ENCODE data around the gene SIGLEC5.

Gene SIGLEC5

DNA sequence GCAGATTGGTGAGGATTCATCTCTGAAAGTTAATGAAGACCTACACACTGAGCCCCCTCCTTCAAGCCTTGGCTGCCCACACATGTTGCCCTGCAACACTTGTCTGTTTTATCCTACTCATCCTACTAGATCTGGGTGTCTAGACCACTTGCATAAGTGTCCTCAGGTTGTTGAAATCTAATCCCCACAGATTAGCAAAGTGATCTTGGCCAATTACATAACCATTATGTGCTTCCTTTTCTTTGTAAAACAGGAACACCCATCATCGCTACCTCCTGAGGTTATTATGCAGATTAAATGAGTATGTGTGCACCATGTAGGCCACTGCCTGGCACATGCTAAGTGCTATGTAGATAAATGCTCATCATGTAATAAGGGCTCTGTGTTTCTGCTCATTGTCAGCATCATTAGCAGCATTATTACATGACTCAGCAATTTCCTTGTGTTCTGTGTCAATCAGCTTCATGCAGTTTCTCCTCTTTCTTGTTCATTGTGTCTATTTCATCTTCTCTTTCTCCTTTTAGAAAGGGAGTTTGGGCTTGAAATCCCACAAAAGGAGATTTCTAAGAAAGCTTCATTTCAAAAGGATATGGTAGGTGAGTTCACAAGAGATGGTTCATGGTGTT lies 44.0 kb downstream of the SIGLEC5 start:
- peaks cover 69% of the 10 kb centered on the region for H3K36me3 Mint-ChIP-seq
- H3K4me3 Mint-ChIP-seq: no peak overlapping the region
- H3K27me3 Mint-ChIP-seq: no peaks in the 10 kb centered on the region
- no peak overlapping the region for H3K27ac Mint-ChIP-seq
- H3K4me1 Mint-ChIP-seq (ENCODE audit: low read depth): no peaks in the 10 kb centered on the region
- peaks cover 34% of the 10 kb centered on the region for H3K9me3 Mint-ChIP-seq (ENCODE audit: low read depth)

DNA sequence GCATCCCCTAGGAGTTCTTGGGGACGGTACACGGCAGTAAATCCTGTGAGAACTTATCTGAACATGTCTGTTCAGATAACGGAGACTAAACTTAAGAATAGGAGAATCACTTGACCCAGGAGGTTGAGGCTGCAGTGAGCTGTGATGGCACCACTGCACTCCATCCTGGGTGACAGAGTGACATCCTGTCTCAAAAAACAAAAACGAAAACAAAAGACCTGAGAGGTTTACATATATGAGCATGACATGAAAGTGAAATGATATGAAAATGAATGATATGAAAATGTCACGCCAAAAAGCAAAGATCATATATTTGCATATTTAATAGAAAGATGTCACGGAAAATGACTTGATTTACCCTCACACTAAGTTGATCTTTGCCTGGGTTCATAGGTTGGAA lies 53.4 kb downstream of the SIGLEC5 start:
- H3K36me3 Mint-ChIP-seq: peaks cover 35% of the 10 kb centered on the region
- no peaks in the 10 kb centered on the region for H3K27me3 Mint-ChIP-seq
- no peak overlapping the region for H3K4me3 Mint-ChIP-seq
- no peak overlapping the region for H3K27ac Mint-ChIP-seq
- H3K4me1 Mint-ChIP-seq (ENCODE audit: low read depth): peaks cover 22% of the 10 kb centered on the region
- no peaks in the 10 kb centered on the region for H3K9me3 Mint-ChIP-seq (ENCODE audit: low read depth)

DNA sequence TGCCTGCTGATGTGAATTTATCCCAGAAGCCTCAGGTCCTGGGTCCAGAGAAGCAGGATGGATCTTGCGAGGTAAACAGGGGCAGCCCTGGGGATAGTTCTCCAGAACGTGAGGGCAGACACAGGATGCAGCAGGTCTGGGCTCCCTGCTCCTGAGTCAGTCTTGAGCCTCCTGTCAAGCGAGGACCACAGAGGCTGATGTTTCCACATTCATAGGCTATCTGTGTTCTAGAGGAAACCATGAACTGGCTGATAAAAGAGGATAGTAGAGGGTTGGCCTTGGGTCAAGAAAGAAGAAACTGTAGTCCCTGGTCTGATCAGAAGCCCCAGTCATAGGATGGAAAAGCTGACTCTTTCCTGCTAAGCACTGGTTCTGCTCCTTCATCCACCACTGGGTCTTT lies 56.9 kb downstream of the SIGLEC5 start:
- H3K36me3 Mint-ChIP-seq: peaks cover 15% of the 10 kb centered on the region
- H3K4me3 Mint-ChIP-seq: no peak overlapping the region
- no peaks in the 10 kb centered on the region for H3K27me3 Mint-ChIP-seq
- H3K9me3 Mint-ChIP-seq (ENCODE audit: low read depth): no peaks in the 10 kb centered on the region
- peaks cover 33% of the 10 kb centered on the region for H3K4me1 Mint-ChIP-seq (ENCODE audit: low read depth)
- no peak overlapping the region for H3K27ac Mint-ChIP-seq

DNA sequence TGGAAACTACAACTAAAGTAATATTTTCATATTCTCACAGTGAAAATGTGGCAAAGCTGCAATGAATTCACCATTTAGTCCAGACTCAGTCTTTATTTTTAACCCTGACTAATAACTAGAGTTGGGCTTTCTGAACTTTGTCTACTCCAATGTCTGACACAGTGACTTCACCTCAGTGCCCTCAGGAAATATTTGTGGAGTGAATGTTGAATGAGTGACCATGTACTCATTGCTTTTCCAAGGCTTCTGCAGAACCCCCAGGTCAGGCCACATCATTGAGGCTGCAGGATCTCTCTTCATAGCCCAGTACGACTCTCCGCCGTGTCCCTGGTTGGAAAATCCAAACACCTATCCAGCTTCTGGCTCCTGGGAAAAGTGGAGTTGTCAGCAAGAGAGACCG lies 57.3 kb downstream of the SIGLEC5 start:
- Mint-ChIP-seq H3K27me3 (no peaks in the 10 kb centered on the region), H3K36me3 (peaks cover 15% of the 10 kb centered on the region), H3K27ac (no peak overlapping the region), H3K4me1 (ENCODE audit: low read depth) (peaks cover 33% of the 10 kb centered on the region), H3K9me3 (ENCODE audit: low read depth) (no peaks in the 10 kb centered on the region), H3K4me3 (peak overlapping the region; percentile 100)

DNA sequence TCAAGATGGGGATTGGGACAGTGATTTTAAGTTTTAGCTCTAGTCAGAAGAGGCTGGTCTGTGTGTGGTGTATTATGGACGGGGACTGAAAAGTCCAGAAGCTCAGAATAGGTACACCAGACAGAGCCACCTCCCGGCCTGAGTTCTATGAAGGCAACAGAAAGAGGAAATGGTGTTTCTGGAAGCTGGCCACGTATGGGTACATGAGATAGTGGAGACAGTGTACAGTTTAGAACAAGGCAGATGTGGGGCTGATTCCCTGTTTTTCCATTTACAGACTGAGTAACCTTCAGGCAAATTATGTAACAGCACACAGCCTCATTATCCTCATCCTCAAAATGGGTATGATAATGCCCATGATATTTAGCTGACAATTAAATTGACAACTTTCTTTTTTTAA lies 57.8 kb downstream of the SIGLEC5 start:
- H3K27me3 Mint-ChIP-seq: no peaks in the 10 kb centered on the region
- peak overlapping the region; percentile 100 for H3K4me3 Mint-ChIP-seq
- H3K9me3 Mint-ChIP-seq (ENCODE audit: low read depth): no peaks in the 10 kb centered on the region
- H3K4me1 Mint-ChIP-seq (ENCODE audit: low read depth): peaks cover 33% of the 10 kb centered on the region
- peaks cover 15% of the 10 kb centered on the region for H3K36me3 Mint-ChIP-seq
- H3K27ac Mint-ChIP-seq: no peak overlapping the region

DNA sequence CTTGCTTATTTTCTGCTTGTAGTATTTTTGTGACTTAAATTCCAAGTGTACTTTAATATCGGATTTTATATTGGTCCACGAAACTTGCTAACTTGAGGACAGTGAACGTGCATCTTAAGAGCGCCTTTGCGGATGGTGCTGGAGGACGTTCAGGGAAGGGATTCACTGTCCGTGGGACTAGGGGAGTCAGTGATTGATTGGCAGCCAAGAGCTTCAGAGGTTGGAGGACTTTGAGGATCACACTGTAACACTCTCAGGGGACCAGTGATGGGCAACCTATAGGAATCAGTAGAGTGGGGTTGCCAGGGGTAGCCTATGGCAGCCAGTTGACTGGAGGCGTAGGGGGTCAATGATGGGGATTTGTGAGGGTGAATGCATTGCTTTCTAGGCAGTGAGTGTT lies 58.6 kb downstream of the SIGLEC5 start:
- no peaks in the 10 kb centered on the region for H3K9me3 Mint-ChIP-seq (ENCODE audit: low read depth)
- H3K27me3 Mint-ChIP-seq: peaks cover 2% of the 10 kb centered on the region
- H3K36me3 Mint-ChIP-seq: peaks cover 7% of the 10 kb centered on the region
- peak overlapping the region; percentile 95 for H3K27ac Mint-ChIP-seq
- peak overlapping the region; percentile 100 for H3K4me3 Mint-ChIP-seq
- H3K4me1 Mint-ChIP-seq (ENCODE audit: low read depth): peaks cover 31% of the 10 kb centered on the region

DNA sequence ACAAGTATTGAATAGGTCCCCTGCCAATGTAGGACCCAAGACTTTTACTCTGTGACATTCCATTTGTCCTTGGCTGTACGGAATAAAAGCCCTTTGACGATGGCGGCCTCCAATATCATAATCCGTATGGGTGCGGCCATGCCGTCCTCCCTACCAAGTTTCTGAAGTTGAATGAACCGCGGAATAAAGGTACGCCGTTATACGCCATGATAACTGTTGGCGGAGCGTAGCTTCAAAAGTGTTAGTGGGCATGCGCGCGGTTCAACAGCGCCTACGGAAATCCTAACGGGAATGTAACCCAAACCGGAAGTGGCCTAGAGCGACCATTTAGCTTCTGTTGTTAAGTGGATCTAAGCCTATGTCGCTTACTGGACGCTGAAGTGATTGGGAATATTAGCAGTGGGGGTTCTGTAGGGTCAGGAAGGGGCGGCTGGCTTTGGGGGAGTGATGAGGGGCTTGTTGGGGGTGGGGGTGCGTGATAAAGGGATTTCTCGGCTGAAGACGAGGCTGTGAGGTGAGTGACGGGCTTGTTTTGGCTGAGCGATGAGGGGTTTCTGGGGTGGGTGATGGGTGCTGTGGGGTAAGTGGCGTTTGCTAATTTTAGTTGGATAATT lies 59.1 kb downstream of the SIGLEC5 start, which contains the start of gene ZNF175:
Gene ZNF175, plus strand, starts transcription at position 322 of the 614 bp plus-strand sequence. CDS start 2,047 bp downstream, outside the sequence.
- H3K4me3 Mint-ChIP-seq: peak within 1 kb of the TSS; percentile 100
- peaks cover 5% of the 10 kb centered on the region for H3K36me3 Mint-ChIP-seq
- peaks cover 29% of the 10 kb centered on the region for H3K4me1 Mint-ChIP-seq (ENCODE audit: low read depth)
- no peaks in the 10 kb centered on the region for H3K9me3 Mint-ChIP-seq (ENCODE audit: low read depth)
- H3K27ac Mint-ChIP-seq: peak within 1 kb of the TSS; percentile 95
- peaks cover 4% of the 10 kb centered on the region for H3K27me3 Mint-ChIP-seq

DNA sequence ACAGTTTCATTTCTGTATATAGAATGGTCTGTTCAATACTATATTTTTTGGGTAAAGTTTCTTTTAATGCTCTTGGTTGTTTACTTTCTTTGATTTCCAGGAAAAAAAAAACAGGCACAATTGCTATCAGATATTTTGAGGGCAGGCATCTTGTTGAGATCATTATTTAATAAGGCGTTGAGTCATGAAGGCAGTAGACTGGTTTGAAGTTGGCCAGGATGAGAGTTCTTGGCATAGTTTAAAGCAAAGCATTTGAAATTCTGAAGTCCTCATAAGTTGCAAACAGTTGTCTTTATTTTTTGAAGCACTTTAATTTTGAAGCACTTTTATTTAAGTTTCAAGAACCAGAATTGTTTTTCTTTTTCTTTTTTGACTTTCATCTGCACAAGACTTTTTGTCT lies 61.7 kb downstream of the SIGLEC5 start:
- peaks cover 5% of the 10 kb centered on the region for H3K36me3 Mint-ChIP-seq
- H3K27ac Mint-ChIP-seq: no peak overlapping the region
- H3K27me3 Mint-ChIP-seq: peaks cover 11% of the 10 kb centered on the region
- H3K9me3 Mint-ChIP-seq (ENCODE audit: low read depth): no peaks in the 10 kb centered on the region
- H3K4me1 Mint-ChIP-seq (ENCODE audit: low read depth): peaks cover 23% of the 10 kb centered on the region
- H3K4me3 Mint-ChIP-seq: no peak overlapping the region

DNA sequence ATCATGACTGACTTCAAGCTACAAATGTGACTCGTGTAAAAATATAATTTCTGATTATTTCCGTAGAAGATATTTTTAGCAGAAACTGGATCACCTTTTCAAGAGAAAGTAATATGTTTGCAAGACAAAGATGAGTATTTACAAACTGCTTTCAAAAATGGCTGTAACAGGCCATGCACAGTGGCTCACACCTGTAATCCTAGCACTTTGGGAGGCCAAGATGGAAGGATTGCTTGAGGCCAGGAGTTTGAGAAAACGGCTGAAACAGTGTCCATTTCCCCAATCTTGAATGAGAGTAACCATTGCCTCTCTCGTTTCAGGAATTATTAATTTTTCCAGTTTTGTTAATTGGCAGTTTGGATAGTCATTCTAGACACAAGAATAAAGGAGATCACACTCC lies 62.6 kb downstream of the SIGLEC5 start:
- H3K9me3 Mint-ChIP-seq (ENCODE audit: low read depth): no peaks in the 10 kb centered on the region
- peaks cover 19% of the 10 kb centered on the region for H3K4me1 Mint-ChIP-seq (ENCODE audit: low read depth)
- H3K27ac Mint-ChIP-seq: no peak overlapping the region
- no peak overlapping the region for H3K4me3 Mint-ChIP-seq
- H3K36me3 Mint-ChIP-seq: peaks cover 3% of the 10 kb centered on the region
- peaks cover 12% of the 10 kb centered on the region for H3K27me3 Mint-ChIP-seq

DNA sequence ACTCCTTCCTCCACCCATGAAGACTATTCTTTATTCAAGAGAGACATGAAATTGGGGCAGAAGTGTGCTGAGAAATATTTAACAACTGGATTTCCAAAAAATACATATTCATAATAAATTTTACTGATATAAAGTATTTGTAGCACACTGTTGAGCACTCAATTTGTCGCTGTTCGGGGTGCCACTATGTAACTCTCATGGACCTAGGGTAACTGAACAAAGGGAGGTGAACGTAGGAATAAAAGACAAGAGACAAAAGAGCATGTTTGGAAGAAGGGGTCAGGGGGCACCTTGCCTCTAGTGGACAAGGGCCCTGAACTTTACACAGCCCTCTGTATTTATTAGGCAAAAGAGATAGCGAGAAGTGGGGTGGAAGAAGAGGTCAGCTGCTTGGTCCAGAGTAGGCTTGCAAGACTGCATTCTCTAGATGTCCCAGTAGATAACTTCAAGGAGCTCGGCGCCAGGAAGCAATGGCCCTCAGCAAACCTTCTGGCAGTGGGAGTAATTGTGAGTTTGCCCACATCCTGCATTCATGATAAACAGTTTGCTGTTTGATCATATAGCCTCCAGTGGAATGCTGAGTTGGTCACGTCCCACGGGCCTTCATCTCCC lies 63.6 kb downstream of the SIGLEC5 start:
- no peak overlapping the region for H3K4me3 Mint-ChIP-seq
- H3K9me3 Mint-ChIP-seq (ENCODE audit: low read depth): no peaks in the 10 kb centered on the region
- H3K36me3 Mint-ChIP-seq: no peaks in the 10 kb centered on the region
- peaks cover 9% of the 10 kb centered on the region for H3K4me1 Mint-ChIP-seq (ENCODE audit: low read depth)
- H3K27ac Mint-ChIP-seq: no peak overlapping the region
- H3K27me3 Mint-ChIP-seq: peaks cover 15% of the 10 kb centered on the region

DNA sequence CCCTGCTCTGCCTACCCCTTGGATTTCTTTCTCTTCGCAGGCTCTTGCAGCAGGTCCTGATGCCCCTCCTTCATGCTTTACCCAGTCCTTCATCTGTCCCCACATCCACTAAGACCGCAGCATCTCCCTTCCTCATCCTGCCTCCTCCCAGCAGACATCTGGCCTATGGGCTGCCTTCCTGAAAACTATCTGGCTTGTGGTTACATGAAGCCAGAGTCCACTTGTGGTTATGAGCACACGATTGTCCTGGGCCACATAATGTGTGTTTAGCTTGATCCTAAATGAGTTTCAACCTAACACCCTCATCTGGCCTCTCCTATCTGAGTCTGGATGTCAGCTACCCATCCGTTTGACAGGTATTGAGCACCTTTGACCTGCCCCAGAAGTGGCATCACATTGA lies 64.6 kb downstream of the SIGLEC5 start:
- no peak overlapping the region for H3K4me3 Mint-ChIP-seq
- H3K9me3 Mint-ChIP-seq (ENCODE audit: low read depth): no peaks in the 10 kb centered on the region
- H3K27ac Mint-ChIP-seq: no peak overlapping the region
- no peaks in the 10 kb centered on the region for H3K36me3 Mint-ChIP-seq
- H3K4me1 Mint-ChIP-seq (ENCODE audit: low read depth): peaks cover 2% of the 10 kb centered on the region
- peaks cover 24% of the 10 kb centered on the region for H3K27me3 Mint-ChIP-seq

DNA sequence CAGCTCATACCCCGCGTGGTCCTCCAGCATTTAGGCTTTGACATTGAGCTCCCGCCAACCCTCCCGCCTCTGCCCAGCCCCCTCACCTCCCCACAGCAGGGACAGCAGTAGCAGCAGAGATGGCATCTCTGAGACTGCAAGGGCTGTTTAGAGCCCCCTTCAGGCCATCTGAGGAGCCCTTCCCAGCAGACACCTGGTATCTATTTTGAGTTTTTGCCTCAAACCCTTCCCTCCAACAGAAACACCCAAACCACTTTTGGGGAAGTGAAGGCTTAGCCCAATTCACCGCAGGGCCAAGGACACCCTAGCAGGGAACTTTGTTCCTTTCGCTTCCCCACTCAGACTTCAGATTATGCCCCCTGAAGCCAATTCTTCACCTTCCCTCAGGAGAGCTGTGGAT lies 65.4 kb downstream of the SIGLEC5 start:
- peaks cover 29% of the 10 kb centered on the region for H3K27me3 Mint-ChIP-seq
- H3K9me3 Mint-ChIP-seq (ENCODE audit: low read depth): no peaks in the 10 kb centered on the region
- no peaks in the 10 kb centered on the region for H3K4me1 Mint-ChIP-seq (ENCODE audit: low read depth)
- H3K4me3 Mint-ChIP-seq: no peak overlapping the region
- no peak overlapping the region for H3K27ac Mint-ChIP-seq
- no peaks in the 10 kb centered on the region for H3K36me3 Mint-ChIP-seq
